Measurements from ENCODE around the gene ZNF580.

The ZNF580 gene

DNA sequence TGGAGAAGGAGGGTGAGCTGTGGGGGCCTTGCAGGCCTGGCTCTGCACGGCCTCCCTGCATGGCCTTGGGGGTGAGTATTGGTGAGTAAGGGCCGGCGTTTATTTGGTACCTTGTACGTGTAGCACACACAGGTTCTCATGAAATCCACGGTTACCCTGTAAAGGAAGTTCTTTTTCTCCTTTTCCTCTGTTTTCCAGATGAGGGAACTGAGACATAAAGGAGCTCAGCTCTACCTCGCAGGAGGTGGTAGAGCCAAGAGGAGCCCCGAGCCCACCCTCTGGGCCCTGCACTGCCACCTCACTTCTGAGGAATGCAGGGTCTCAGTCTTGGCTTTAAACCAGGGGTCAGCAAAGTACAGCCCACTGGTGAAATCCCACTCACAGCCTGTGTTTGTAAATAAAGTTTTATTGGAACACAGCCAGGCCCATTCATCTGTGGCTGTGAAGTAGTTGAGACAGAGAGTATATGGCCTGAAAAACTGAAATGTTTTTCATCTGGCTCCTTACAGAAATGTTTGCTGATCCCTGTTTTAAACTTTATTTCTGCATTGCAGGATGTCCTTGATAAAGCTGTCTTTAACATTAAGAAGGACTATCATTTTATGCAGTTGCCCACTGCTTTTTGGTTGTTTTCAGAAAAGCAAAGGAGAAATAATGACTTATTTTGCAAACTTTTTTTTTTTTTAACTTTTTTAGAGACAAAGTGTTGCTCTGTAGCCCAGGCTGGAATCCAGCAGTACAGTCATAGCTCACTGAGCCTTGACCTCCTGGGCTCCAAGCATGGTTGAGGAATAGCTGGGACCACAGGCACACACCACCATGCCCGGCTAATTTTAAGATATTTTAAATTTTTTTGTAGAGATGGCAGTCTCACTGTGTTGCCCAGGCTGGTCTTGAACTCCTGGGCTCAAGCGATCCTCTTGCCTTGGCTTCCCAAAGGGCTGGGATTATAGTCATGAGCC is 40.6 kb downstream of the ZNF580 start:
- DNase-seq, result no peak

DNA sequence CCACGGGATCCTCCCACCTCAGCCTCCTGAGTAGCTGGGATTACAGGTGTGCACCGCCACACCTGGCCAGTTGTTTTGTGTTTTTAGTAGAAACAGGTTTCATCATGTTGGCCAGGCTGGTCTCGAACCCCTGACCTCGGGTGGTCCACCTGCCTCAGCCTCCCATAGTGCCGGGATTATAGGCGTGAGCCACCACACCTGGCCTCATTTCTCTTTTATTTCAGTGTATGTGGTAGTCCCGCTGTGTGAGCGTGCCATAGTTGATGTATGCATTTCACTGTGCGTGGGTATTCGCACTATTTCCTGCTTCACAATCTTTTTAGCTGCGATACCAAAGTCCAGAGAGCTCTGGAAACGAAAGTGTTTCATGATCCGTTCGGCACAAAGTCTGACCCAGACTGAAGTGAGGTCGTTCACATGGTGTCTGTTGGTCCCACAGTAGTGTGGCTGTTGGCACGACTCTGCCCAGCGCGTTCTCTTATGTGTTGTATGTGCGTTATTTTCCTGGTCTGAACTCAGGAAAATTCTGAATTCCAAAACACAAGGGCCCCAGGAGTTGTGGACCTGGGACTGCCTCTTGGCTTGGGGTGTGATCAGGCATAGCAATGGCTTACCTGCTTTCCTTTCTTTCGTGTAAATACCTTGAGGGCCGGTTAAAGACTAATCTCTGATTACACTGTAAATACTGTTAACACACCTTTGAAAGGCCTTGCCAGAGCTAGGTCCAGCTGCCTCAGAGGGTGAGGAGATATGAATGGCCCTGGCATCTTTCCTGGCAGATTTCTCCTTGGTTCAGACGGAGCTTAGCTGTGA is 42.9 kb downstream of the ZNF580 start:
- no peak for DNase-seq

DNA sequence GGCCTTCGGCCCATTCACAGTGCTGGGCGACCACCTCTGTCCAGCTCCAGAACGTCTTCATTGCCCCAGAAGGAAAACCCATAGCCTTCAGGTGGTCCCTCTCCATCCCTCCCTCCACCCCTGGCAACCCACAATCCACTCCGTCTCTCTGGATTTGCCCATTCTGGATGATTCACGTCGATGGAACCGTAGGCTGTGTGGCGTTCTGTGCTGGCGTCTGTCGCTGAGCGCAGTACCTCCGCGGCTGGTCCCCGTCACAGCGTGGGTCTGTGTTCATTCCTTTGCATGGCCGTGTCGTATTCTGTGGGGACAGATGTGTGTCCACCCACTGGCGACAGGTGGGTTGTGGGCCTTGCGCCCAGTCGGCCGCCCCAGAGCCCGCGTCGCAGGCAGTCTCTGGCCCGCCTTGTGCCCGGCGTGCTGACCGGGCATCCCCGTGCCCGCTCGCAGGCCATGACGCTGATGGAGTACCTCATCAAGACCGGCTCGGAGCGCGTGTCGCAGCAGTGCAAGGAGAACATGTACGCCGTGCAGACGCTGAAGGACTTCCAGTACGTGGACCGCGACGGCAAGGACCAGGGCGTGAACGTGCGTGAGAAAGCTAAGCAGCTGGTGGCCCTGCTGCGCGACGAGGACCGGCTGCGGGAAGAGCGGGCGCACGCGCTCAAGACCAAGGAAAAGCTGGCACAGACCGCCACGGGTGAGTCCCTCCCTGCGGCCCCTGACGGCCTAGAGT is 44.3 kb downstream of the ZNF580 start:
- no peak for DNase-seq

DNA sequence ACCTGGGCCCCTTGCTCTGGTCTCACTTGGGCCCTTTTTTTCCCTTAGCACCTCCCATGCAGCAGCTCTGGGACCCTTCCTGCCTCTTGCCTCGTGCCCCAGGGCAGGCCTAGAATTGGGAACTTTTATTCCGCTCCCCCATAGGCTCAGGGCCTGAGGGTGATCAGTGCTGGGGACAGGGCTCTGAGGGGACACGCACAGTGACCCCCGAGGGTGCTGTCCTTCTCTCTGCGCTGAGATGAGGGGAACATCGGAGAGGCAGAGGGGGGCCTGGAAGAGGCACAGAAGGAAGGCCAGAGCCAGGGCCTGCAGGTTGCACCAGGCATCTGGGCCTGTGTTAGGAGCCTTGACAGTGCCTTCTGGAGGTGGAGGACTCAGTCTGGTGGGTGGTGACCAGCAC is 45.0 kb downstream of the ZNF580 start:
- DNase-seq, result no peak

GRCh38 chr19:55686311-55687050 is 45.7 kb downstream of the ZNF580 start:
- no peak for DNase-seq

DNA sequence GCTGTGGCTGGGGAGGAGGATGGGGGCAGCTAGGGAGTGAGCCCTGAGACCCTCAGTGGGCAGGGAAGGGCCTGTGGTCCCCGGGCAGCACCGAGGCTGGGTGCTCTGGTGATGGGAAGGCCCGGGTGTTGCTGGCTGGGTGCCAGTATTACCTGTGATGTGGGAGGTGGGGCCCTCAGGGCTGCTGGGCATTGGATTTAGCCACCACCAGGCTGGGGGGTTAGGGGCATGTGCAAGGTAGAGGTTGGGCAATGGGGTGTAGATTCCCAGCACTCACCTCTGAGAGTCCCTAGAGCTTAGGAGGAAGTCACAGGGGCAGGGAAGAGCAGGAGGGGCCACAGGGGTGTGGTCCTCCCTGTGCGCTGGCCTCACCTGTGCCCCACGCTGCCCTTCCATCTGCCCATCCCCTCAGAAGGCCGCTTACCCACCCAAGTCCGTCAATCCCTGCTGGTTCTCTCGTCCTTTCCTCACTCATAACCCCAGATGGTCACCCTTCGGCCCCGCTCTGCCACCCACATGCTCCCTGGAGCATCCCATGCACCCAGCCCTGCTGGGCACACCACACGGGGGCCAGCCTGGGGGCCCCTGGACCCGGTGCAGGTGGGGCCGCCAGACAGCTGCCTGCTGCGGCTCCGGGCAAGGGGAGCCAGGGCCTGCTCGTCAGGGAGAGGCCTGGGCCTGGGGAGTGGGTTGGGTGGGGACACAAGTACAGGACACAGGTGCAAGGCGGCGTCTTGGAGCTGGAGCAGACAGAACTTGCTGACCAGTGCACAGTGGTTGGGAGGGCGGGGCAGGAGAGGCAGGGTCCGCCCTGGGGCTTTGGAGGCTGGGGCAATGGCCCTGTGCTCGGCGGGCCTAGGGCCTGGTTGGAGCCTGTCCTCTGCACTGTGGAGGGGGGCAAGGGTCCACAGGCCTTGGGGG is 46.7 kb downstream of the ZNF580 start:
- no peak for DNase-seq

DNA sequence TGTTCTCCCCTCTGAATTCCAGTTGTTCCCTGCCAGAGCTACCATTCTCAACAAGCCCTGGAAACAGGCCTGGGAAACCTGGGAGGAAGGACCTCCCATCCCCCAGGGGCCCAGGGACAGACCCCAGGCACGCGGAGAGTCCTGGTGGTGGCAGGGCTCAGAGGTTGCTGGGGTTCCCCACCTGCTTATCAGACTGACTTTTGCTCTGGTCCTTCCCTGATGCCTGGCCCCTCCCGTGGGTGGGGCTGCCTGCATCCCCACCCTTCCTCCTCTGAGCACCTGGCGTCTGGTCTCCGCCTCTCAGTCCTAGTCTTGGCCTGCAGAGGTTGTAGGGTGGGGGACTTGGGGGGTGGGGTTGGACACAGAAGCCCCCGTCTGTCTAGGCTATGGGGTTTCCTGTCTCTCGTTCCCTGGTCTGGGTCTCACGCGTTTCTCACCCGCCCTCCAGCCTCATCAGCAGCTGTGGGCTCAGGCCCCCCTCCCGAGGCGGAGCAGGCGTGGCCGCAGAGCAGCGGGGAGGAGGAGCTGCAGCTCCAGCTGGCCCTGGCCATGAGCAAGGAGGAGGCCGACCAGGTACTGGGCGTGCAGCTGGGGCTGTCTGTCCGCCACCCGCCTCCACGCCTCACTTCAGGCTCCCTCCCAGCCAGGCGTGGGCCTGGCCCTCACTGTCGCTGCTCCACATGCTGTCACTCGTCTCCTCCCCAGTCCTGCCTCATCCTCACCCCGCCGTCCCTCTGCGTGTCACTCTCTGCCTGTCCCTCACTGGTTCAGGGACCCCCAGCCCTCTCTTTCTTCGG is 47.8 kb downstream of the ZNF580 start:
- DNase-seq, result no peak

DNA sequence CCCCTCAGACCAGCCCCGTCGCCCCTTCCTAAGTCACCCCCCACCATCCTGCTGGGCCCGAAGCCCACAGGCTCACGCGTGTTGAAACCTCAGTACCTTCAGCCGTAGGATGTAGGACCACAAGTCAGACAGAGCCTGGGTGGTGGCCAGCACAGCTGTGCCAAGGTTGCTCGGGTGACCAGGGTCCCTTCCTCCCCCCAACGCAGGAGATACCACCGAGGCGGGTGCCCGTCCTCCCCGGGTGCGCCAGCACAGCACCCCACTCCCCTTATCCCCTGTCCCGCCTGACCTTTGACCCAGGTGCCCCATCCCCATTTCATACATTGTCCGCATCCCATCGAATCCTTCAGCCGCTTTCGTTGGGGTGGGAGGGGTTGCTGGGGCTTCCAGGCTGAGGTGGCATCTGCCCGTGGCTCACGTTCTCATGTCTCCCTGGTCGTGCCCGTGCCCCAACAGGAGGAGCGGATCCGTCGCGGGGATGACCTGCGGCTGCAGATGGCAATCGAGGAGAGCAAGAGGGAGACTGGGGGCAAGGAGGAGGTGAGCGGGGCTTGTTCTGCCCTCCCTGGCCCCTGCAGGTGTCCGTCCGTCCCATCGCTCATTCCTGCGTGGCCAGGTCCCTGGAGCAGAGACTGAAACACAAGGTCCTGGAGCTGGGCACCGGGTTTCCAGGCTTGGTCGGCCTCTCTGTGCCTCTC is 48.8 kb downstream of the ZNF580 start:
- no peak for DNase-seq

- no peak for DNase-seq
Measured at GRCh38 chr19:55690109-55690768, 49.4 kb downstream of the ZNF580 start.

GRCh38 chr19:55690769-55691545 is 50.2 kb downstream of the ZNF580 start:
- DNase-seq, result no peak

DNA sequence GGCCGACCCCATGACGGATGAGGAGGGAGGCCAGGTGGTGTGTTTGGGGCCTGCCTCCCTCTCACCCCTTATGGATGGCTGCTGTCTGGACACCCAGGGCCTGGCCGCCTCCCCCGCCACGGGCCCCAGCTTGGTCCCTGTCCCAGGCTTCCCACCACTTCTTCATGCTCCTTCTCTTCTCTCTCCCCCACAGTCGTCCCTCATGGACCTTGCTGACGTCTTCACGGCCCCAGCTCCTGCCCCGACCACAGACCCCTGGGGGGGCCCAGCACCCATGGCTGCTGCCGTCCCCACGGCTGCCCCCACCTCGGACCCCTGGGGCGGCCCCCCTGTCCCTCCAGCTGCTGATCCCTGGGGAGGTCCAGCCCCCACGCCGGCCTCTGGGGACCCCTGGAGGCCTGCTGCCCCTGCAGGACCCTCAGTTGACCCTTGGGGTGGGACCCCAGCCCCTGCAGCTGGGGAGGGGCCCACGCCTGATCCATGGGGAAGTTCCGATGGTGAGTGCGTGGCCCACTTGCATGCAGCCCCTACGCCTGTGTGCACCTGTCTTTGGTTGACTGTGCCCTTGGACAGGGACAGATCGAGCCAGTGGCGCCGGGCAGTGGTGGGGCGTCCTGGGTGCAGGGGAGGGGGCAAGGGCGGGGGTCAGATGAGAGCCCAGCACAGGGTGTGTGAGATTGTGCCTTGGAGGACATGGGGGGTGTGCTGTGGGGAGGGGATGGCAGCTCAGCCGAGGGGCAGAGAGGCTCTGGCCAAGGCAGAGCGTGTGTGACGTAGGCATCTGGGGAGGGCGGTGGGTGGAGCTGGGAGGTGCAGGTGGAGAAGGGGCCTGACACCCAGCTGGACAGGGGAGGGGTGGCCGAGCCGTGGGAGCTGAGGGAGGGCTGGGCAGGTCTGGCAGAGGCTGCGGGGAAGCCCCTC is 51.0 kb downstream of the ZNF580 start:
- no peak for DNase-seq

GRCh38 chr19:55692681-55693081 is 51.9 kb downstream of the ZNF580 start:
- no peak for DNase-seq

Data from islet precursor cell (in vitro differentiated cells).